ENCODE measurements around the gene APOL6.

DNA sequence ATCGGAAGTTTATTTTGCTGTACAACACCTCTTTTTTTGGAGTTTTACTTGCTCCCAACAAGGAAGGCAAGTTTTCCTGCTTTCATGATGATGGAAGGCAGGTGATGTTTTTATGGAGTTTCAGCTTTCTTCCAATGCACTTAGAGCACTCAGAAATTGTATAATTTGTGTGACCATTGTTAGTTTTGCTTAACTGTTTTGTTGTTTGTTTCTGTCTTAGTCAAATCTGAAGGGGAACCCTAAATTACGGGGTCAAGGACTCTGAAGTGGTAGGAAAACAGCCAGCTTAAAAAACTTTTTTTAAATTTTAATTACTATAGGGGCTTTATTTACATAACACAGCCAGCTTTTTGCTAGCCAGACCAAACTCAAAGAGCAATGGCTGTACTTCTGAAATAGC lies 14.7 kb downstream of the APOL6 start:
- TF ChIP-seq, protein P1, sequence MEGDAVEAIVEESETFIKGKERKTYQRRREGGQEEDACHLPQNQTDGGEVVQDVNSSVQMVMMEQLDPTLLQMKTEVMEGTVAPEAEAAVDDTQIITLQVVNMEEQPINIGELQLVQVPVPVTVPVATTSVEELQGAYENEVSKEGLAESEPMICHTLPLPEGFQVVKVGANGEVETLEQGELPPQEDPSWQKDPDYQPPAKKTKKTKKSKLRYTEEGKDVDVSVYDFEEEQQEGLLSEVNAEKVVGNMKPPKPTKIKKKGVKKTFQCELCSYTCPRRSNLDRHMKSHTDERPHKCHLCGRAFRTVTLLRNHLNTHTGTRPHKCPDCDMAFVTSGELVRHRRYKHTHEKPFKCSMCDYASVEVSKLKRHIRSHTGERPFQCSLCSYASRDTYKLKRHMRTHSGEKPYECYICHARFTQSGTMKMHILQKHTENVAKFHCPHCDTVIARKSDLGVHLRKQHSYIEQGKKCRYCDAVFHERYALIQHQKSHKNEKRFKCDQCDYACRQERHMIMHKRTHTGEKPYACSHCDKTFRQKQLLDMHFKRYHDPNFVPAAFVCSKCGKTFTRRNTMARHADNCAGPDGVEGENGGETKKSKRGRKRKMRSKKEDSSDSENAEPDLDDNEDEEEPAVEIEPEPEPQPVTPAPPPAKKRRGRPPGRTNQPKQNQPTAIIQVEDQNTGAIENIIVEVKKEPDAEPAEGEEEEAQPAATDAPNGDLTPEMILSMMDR (IDR thresholded peaks at IDR 0.05; ENCODE audit: low read length), result no peak
- no peak for TF ChIP-seq EZH2 (IDR thresholded peaks at IDR 0.05; ENCODE audit: borderline replicate concordance, low read length)

Data from OCI-LY1 (cell line).